Activated effector memory CD4-positive, alpha-beta T cell treated with anti-CD3 and anti-CD28 coated beads, Interleukin-2, amount 50 U/mL, for 16 hours (primary cell): ENCODE results near the gene PTPN4.
A peak's percentile ranks its signal among the peaks of the same experiment; 100 is the strongest.

ENCODE experiments used
- DNase-seq: peaks from one replicate; pipeline ENCODE4 v3.0.0-alpha.2; 2020

The PTPN4 gene

DNA sequence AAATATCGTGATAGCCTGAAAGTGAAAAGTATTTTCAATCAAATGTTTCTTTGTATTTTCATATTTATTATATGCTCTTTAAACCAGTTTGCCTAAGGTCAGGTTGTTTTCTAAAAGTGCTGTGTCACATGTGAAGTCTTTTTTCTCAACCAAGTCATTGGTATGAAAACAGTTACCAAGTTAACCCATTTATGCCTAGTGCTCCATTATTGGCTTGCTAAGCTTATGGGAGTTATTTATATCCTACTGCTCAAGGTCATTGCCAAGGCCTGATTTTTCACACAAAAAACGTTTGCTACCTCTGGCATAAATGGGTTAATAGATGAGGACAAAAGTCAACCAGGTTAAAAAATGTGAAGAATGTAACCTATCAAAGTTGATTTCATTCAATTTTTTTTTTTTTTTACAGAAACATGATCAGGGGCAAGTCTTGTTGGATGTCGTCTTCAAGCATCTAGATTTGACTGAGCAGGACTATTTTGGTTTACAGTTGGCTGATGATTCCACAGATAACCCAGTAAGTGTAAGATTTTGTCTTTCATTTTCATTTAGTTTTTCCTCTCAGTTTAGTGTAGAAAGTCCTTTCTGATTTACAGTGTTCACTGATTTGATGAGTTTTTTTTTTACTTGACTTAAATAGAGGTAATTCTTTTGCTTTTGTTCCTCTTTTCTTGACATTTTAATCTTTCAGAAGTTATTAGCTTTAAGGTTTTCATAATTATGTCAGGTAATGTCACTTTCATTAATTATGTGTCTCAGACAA, 102.6 kb downstream of the PTPN4 start:
- DNase-seq, result no peak

DNA sequence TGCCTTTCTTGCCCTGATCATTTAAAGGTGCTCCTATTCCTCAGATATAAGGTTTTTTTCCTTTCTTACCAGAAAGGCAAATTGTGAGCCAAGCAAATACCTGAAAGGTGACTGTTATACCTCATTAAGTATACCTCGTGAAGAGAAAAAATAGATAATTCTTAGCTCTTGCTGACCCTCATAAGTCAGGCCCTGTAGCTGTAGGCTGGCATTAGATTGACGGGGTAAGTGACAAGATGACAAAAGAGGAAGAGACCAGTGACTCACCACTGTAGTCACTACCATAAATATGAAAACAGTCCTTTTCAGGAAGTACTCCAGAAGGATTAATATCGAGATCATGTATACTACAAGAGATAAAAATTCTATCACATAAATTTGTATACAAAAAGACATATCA, 104.6 kb downstream of the PTPN4 start:
- no peak for DNase-seq

DNA sequence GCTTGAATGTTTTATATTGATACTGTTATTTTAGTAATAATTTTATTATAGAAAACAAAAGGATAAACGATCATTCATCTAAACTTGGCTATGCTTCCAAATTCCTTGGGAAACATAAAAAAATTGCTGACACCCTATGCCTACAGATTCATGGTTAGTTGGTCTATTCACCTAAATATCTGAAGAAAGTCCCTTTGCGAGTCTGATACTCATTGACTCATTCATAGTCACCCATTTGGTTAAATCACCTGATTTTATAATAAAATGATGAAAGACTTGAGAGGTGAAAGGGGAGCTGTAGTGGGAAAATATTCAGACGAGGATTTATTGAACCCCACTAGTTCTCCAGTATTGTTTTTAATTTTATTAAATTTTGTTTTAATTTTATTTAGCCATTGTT, 112.0 kb downstream of the PTPN4 start:
- DNase-seq, result no peak

DNA sequence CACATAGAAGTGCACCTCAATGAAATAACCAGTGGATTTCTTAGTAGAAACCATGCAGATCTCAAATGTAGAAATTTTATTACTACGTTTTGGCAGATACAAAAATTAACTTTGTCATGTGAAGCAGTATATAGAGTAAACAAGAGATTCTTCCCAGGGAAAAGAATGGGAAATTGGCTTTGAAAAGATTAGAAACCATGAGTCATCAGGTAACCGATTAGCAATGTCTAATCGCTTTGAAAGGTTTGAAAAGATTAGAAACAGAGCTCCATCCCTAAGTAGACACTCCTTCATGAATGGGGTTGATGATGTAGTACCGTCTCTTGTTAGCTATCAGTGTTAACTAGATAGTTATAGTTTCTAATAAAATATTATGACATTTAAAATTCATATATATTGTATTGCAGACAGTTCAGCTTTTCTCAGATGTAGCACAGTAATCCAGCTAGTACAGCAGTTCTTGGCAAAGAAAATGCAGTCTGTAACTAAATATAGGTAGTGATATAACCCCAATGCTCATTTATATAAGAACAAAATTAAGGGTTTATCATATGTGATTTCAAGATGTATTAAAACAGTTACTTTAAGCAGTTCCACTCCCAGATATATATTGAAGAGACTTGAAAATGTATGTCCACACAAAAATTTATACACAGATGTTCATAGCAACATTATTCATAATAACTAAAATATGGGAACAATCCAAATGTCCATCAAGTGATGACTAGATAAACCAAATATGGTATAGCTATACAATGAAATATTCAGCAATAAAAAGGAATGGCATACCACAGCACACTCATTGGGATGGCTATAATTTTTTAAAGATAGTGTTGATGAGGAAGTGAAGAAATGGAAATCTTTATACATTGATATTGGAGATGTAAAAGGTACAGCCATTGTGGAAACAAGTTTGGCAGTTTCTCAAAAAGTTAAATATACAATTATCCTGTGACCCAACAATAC, 113.9 kb downstream of the PTPN4 start:
- DNase-seq, result no peak

DNA sequence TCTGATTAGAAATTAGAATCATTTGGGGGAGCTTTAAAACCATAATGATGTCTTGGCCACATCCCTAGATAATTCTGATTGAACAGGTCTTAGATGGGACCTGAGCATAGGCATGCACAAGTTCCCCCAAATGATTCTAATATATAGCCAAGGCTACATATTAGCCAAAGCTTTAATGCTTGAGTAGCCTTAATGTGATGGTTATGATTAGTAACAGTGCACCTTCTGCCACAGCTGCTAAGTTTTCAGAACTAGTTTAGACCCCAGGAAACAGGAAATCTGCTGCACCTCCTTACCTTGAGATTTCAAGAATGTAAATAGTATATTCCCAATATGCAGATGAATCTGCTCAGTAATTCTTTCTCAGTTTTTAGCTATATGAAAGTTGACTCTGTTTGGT, 119.8 kb downstream of the PTPN4 start:
- no peak for DNase-seq

DNA sequence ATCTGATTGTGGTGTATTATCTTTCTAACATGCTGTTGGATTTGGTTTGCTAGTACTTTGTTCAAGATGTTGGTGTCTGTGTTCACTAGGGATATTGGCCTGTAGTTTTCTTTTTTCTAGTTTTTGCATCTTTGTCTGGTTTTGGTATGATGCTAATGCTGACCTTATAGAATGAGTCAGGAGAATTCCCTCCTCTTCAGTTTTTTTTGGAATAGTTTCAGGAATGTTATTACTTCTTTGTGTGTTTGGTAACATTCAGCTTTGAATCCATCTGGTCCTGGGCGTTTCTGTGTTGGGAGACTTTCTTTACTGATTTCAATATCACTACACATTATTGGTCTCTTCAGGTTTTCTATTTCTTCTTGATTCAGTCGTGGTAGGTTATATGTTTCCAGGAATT, 129.0 kb downstream of the PTPN4 start:
- no peak for DNase-seq

DNA sequence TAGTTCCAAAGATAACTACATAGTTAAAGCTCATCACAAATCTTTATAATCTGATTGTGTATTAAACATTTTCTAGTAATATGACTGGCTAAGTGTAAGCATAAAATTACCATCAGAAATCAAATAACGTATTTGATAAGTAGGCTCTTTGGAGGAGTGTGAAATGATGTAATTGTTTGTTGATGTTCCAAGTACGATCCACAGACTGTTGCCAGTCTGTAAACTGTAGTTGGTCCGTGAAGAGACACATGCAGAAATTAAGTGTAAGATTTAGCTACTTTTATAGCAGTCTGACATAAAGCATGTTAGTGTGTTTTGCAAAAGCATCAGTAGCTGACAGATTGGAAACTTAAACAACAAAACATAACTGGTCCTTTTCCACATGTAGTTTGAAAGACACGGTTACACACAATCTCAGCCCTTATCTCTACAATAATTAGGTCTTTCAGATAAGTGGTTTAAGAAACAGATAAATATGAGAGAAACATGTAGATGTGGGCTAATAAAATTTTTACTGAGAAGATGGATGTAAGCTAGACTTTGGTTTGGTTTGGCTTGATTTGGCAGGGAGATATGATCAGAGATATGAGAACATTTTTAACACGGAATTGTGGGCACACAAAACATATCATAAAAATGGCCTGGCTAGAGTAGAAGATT, 138.1 kb downstream of the PTPN4 start:
- DNase-seq, result no peak

DNA sequence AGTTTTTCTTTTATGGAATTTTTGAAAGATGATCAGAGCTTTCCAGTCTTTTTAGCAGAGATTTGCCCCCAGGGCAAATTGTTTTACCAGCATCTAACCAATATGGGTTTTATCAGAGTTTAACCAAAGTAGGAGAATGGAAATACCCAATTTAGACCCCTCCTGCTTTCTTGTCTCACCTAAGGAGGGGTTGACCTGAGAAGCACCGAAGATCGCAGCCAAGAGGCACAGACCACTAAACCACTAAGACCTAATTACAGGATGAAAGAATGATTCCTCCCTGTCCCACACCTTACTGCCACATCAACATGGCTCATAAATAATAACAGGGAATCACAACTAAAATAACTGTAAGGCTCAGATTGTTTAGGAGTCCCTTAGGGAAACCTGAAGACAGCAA, 141.3 kb downstream of the PTPN4 start:
- no peak for DNase-seq

DNA sequence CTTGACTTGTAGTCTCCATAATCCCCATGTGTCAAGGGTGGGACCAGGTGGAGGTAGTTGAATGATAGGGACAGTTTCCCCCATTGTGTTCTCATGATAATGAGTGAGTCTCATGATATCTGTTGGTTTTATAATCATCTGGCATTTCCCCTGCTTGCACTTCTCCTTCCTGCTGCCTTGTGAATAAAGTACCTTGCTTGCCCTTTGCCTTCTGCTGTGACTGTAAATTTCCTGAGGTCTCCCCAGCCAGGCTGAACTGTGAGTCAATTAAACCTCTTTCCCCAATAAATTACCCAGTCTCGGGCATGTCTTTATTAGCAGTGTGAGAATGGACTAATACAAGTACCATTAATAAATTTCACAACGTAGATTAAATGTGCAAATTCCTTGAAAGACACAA, 150.8 kb downstream of the PTPN4 start:
- no peak for DNase-seq

DNA sequence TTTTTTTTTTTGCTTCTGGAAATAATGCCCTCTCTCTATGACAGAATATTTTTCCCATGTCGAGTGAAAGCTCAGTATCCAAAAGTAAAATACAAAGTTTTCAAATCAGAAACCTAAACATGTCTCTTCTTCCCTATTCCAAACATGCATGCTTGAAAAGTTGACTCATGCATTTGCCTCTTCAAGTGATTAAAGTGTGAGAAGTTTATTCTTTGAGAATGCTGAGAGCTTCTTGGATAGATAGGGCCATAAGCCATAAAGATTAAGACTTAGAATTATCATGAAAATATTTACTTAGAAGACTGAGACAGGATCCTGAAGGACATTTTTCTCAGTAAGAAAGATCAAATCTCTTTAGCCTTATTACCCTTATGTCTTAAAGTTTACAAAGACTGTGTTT, 154.5 kb downstream of the PTPN4 start:
- no peak for DNase-seq

DNA sequence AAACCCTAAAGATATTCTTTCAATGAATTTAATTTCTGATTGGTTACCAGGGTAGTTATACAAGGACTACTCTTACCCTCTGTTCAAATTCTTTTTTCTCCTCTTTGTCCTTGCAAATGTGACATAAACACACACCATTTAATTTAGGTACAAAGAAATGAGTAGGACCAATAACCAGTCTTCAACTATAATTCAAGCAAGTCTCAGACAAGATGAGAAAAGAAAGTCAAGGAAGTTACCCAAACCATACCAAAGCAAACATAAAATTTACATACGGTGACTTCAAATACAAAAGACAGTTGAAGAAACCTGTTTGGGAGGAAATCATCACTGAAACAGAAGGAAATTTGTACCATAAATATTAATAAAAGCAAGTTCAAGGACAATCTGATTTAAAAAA, 162.1 kb downstream of the PTPN4 start:
- no peak for DNase-seq

DNA sequence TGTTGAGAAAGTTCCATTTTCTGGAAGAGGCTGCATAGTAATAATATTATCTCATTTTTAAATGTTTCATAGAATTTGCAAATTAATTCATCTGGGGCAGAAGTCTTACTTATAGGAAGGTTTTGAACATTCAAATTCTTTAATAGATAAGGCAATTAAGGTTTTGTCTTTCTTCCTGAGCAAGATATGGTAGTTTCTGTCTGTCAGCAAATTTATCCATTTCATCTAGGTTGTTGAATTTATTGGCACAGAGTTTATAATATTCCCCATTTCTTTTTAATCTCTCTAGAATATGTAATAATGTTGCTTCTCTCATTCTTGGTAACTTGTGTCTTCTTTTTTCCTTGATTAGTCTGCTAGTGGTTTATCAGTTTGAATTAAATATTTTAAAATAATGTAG, 163.0 kb downstream of the PTPN4 start:
- DNase-seq, result no peak

DNA sequence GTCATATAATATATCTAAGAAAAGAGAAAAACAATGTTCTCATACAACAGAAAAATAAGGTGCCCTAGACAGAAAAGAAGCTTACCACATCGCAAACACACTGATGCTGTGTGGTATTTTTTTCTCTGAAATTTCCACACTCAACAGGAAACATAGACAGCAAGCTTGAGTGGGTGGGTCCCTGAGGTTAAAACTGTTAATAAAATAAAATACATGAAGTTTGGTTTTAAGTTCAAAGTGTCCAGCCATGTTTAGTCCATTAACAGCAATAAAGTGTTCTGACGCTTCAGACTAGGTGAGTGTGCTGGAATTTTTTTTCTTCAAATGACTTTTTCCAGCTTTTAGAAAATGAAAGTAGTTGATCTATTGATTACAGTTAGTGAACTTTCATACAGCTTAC, 169.8 kb downstream of the PTPN4 start:
- peak; percentile 61 for DNase-seq

DNA sequence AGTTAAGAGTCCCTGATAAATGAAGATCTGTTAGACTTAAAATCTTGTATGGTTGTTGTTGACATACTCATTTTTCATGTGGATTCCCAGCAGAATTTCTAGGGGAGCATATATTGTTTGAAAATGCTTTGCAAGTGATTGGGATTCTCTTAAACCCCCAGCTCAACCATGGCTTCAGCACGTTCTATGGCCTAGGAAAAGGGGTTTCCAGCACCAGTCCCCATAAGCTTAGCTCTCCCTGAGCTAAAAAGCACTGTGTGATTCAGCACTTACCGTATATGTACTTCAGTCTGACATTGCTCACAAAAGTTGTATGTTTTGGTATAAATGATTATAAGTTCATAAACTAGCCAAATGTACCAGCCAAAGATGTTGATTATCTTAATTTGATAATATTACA, 173.1 kb downstream of the PTPN4 start:
- no peak for DNase-seq

DNA sequence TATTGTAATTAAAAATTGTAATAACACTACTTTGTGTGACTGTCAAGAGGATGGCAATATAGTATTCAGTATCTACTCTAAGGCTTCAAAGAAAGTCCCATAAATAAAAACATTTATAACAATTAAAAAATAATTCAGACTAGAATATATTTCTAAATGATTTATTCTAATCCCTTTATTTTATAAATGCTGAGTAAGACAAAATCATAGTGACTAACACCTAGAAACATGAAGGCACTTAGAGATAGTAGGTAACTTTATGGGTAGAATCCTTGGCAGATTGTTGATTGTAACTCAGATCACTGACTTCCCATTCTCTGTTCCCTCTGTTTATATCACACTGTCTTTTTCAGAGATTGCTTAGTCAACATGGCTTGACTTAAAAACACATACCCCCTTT, 174.6 kb downstream of the PTPN4 start:
- no peak for DNase-seq

DNA sequence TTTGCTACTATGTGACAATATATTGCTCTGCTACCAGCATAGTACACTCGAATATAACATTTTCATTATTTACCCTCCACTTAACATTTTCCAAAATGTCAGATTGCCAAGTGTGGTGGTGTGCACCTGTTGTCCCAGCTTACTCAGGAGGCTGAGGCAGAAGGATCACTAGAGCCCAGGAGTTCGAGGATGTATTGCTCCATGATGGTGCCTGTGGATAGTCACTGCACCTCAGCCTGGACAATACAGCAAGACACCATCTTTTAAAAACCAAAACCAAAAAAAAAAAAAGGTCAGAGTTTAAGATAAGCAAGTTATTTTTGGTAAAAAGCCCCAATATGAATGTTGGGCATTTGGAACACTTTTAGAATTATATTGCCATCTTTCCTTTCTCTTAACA, 178.0 kb downstream of the PTPN4 start:
- DNase-seq, result no peak

DNA sequence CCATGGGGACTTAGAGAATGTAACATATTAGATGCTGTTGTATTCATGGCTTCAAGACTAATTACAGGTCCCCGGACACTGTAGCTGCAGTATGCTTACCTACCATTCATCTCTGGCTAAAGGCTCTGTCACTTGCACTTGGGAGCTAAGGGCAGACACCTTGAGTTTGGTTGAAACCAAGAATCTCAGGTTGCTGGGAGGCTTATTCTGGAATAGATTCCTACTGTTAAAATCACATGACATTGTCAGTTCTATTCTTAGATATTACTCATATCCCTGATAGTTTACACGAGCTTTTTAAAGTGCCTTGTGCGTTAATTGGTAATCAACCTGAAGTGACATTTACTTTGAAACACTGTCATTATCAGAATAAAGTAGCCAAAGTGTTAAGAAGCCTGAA, 180.2 kb downstream of the PTPN4 start:
- no peak for DNase-seq

DNA sequence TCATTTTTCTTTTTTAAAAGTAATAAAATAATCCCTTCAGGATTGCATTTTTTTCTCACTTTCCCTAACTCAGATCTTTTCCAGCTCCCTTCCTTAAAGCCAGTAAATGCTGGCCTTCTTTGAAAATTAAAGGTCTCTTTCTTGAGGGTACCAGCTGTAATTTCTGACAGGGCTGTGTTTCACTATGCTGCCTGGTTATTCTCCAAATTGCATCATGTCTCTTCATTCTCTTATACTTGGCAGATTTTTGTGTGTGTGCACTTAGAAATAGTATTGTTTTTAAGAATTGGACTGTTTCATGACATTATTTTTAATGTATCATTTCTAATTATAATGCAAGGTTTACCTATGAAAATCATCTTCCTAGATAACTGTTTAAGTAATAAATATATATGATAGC, 181.1 kb downstream of the PTPN4 start:
- DNase-seq, result no peak

DNA sequence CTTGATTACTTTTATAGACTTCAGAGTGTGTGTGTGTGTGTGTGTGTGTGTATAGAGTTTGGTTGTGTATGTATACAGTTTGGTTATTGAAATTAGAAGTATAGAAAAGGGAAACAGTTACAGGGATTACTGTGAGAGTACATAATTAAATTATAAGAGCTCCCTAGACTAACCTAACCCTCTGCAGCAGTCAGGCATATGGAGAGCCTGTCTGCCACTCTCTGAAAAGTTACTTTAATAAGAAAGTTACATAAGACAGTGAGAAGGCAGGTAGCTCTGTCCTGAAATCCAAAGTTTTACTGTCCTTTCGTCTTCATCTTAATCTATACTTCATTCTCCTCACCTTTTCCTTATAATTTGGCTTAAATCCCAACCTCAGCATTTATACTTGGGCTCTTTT, 181.7 kb downstream of the PTPN4 start:
- DNase-seq, result no peak

DNA sequence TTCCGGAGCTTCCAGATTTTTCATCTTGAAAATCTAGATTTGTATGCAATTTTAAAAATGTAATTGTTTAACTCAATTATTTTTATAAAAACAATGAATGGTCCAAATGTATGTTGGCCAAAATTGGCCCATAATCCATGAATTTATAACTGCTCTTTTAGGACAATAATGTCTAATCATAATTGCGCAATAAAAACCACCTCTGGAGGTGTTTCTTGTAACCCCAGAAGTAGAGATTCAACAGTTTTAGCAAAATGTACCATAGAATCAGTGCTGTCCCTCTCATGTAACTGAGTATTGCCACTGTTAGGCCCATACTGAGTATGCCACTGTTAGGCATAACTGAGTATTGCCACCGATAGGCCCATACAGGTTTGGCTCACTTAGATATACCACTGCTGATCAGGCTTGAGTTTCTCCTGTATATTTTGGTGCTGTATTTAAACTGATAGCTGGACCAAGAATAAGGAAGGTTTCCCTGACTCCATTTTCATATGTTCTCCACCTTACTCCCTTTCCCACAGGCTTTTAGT, 182.3 kb downstream of the PTPN4 start:
- DNase-seq, result no peak

DNA sequence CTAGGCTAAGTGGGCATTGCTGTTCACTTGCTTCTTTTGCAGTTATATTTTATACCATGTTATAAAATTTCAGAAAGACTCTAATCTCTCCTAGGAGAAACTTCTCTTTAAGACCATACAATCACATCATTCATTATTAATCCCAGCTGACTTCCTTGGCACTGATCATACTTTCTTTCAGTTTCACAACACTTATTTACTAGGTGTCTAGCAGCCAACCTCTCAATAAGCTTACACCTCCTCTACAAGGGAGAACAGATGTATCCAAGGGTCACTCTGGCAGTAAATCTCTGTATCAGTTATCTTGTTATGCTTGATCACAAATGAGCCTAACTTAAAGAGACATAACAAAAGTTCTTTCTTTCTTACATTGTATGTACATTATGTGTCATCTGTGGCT, 183.3 kb downstream of the PTPN4 start:
- no peak for DNase-seq

DNA sequence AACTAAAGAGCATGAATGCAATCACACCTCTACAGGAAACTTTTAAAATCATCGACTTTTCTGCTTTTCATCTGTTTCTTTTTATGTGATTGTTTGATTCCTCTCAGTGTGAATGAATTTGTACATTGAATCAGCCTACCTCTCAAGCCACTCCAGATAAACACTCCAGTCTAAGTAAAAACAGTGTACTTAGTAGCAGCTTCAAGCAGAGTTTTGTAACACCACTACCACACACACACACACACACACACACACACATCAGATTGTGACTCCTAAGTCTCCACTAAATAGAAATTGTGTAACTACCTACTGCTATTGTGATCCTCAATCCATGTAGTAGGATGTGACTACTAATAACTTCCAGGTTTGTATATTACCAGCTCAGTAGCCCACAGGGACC, 187.8 kb downstream of the PTPN4 start:
- no peak for DNase-seq

DNA sequence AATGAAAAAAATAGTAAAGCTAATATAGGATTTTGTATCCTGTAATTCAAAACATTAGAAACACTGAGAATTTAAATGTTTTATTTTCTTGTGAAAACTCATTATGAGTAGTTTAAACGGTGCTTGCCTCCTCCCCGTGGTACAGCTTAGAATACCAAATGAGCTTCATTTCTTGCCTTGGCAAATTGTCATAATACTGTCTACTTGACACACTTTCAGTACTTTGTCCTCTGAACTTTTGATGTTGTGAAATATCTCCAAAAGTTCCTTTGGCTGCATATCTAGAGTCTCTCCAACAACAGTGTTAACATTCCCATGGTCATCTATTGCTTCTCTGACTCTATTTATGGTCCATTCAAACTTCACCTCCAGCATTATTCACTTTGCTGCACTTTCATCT, 191.2 kb downstream of the PTPN4 start:
- no peak for DNase-seq
